HG03039 (cell line): ENCODE results near the gene RIPOR2.

Experiments
- ATAC-seq: cut with Tn5 transposase; IDR thresholded peaks from one replicate; pipeline ENCODE4 v1.9.1; 2021; ENCODE audit warnings: mild to moderate bottlenecking, moderate library complexity; ENCODE audit not compliant: unreplicated experiment

RIPOR2 gene

GRCh38 chr6:24854077-24854666 lies 81.6 kb downstream of the RIPOR2 start:
- ATAC-seq: no peak

- no peak for ATAC-seq
These were observed 84.7 kb downstream of the RIPOR2 start for GRCh38 chr6:24851086-24851485.

GRCh38 chr6:24849713-24850112 lies 86.0 kb downstream of the RIPOR2 start:
- no peak for ATAC-seq

- ATAC-seq: no peak
These were observed 87.3 kb downstream of the RIPOR2 start for GRCh38 chr6:24848461-24848860.

GRCh38 chr6:24847402-24847801 lies 88.4 kb downstream of the RIPOR2 start:
- ATAC-seq: no peak

- ATAC-seq: no peak
These were observed 90.2 kb downstream of the RIPOR2 start for GRCh38 chr6:24845578-24845977.

GRCh38 chr6:24844903-24845302 lies 90.9 kb downstream of the RIPOR2 start:
- ATAC-seq: no peak

- no peak for ATAC-seq
These were observed 91.7 kb downstream of the RIPOR2 start for GRCh38 chr6:24844061-24844460.

- ATAC-seq: no peak
These were observed 95.6 kb downstream of the RIPOR2 start for GRCh38 chr6:24840187-24840586.

- no peak for ATAC-seq
These were observed 96.8 kb downstream of the RIPOR2 start for GRCh38 chr6:24838994-24839393.

- ATAC-seq: no peak
These were observed 97.7 kb downstream of the RIPOR2 start for GRCh38 chr6:24838081-24838480.

- no peak for ATAC-seq
These were observed 99.7 kb downstream of the RIPOR2 start for GRCh38 chr6:24836109-24836508.

- ATAC-seq: no peak
These were observed 101.9 kb downstream of the RIPOR2 start for GRCh38 chr6:24833711-24834386.

- no peak for ATAC-seq
These were observed 103.0 kb downstream of the RIPOR2 start for GRCh38 chr6:24832794-24833193.

GRCh38 chr6:24831771-24832716 lies 103.7 kb downstream of the RIPOR2 start:
- ATAC-seq: no peak

- no peak for ATAC-seq
These were observed 106.1 kb downstream of the RIPOR2 start for GRCh38 chr6:24829657-24830056.

- ATAC-seq: no peak
These were observed 107.8 kb downstream of the RIPOR2 start for GRCh38 chr6:24827970-24828369.

GRCh38 chr6:24827162-24827561 lies 108.6 kb downstream of the RIPOR2 start:
- ATAC-seq: no peak

- ATAC-seq: no peak
These were observed 110.6 kb downstream of the RIPOR2 start for GRCh38 chr6:24825130-24825630.

GRCh38 chr6:24824142-24824938 lies 111.4 kb downstream of the RIPOR2 start:
- ATAC-seq: no peak

GRCh38 chr6:24823185-24823584 lies 112.6 kb downstream of the RIPOR2 start:
- ATAC-seq: no peak
